GM18511 (cell line): Measurements from ENCODE around the gene CSTF3.
A peak's percentile ranks its signal among the peaks of the same experiment; 100 is the strongest.

ENCODE experiments used
- ATAC-seq: cut with Tn5 transposase; IDR thresholded peaks from one replicate; pipeline ENCODE4 v1.9.1; 2021; ENCODE audit warnings: mild to moderate bottlenecking, moderate library complexity; ENCODE audit not compliant: unreplicated experiment

CSTF3 gene

GRCh38 chr11:33045551-33046255 is 115.6 kb downstream of the CSTF3 start:
- ATAC-seq = no peak

- ATAC-seq = no peak
These were observed 117.0 kb downstream of the CSTF3 start for GRCh38 chr11:33044285-33044756.

- ATAC-seq = no peak
These were observed 118.0 kb downstream of the CSTF3 start for GRCh38 chr11:33043221-33043830.

GRCh38 chr11:33040862-33041453 is 120.3 kb downstream of the CSTF3 start:
- ATAC-seq = peak; percentile 30

GRCh38 chr11:33040033-33040861 is 121.0 kb downstream of the CSTF3 start:
- ATAC-seq = peak; percentile 49

- ATAC-seq = peak; percentile 79
These were observed 121.8 kb downstream of the CSTF3 start, which contains the start of gene TCP11L1 for GRCh38 chr11:33039274-33040032. TCP11L1 (plus strand) TSS chr11:33039572; CDS start chr11:33043774, 4,202 bp downstream.

- no peak for ATAC-seq
These were observed 126.3 kb downstream of the CSTF3 start for GRCh38 chr11:33035011-33035410.
